IPS-NIHi11 (cell line): ENCODE measurements around the gene FAM219A.

Source experiments
- DNase-seq: peaks from one replicate; pipeline ENCODE4 v3.0.0; 2012; ENCODE audit warnings: mixed read lengths, low spot score

The FAM219A gene, protein sequence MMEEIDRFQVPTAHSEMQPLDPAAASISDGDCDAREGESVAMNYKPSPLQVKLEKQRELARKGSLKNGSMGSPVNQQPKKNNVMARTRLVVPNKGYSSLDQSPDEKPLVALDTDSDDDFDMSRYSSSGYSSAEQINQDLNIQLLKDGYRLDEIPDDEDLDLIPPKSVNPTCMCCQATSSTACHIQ

DNA sequence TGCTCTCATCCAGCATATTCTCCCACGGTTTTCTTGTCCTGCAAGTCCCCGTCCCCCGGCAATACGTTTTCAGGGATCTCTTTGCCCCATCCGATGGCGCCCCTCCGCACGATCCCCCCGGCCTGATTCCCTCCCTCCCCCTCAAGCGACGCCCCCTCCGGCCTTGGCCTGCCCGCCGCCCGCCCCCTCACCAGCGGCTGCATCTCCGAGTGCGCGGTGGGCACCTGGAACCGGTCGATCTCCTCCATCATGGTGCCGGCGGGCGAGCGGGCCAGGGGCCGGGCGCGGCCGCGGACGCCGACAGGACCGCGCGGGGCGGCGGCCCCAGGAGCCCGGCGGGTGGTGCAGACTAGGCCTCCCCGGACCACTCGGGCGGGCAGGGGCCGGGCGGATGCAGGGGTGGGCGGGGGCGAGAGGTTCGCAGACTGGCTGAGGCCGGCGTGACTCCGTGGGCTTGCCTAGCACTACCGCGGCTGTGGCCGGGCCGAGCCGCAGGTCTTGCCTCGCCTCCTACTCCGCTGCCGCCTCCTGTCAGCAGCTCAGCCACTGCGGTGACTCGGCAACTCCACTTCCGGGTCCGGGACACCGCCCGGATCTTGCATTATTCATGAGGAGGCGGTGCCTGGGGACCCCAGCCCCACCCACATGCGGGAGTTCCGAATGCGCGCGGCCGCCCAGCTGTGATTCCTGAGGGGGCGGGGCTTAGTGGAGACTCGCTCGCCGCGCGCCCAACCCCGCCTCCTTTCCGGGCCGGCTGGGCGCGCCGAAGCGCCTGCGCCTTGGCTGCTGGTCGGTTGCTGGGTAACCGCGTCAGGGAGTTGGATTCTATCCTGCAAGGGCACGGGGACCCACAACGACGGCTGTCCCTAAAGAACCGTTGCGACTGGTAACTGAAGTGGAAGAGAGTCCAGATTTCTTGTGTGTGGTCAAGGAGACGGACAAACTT, at the start of gene FAM219A, which contains the start of gene DNAI1:
Gene FAM219A, minus strand, starts transcription at position 558 of the 946 bp plus-strand sequence. Its CDS starts 307 bp downstream, at position 251.
Gene DNAI1, plus strand, starts transcription at position 793 of the 946 bp plus-strand sequence. CDS start 201 bp downstream, outside the sequence.
- peak; percentile 99 for DNase-seq

DNA sequence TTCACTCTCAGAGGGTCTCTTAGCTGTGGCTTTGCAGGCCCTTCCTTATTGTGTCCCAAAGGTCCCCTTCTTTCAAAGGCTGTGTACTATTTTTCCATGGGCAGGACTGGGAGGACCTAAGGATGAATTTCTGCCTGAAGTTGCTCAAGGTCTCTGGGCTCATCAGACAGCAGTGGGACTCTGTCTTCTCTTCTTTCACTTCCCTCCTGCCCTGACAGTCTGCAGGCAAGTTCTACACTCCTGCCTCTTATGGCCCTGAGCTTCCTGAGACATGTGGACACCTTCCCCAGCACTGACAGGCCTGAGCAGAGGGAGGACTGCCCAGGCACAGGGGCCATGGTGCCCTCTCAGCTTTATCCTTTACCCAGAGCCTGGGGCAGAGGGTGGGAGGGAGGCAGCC, 49.6 kb upstream of the FAM219A start:
- no peak for DNase-seq

DNA sequence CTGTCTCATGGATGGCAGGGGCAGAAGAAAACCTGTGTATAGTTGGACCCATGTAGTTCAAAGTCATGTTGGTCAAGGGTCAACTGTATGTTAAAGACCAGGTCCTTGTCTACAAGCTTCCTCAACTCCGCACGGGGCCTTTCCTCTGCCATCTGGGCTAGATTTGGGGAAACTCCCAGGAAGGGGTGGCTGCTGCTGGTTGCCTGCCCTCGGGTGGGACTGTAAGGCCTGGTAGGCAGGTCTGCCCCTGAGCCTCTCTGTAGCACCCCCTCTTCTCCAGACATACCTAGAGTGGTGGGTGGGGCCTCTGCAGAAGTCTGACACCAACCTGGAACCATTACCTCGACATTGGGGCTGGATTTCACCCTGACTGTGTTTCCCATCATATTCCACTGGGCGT, 49.2 kb upstream of the FAM219A start:
- no peak for DNase-seq

DNA sequence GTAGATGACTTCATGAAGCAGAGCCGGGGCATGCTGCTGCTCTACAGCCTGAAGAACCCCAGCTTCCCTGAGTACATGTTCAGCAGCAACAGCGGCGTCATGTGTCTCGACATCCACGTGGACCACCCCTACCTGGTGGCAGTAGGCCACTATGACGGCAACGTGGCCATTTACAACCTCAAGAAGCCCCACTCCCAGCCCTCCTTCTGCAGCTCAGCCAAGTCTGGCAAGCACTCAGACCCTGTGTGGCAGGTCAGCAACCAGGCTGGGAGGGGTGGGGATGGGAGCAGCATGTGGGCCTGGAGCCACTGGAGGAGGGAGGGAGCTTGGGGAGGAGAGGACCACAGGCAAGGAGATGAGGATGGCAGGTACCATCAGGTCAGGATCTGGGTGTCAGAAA, 48.3 kb upstream of the FAM219A start:
- DNase-seq, result no peak

DNA sequence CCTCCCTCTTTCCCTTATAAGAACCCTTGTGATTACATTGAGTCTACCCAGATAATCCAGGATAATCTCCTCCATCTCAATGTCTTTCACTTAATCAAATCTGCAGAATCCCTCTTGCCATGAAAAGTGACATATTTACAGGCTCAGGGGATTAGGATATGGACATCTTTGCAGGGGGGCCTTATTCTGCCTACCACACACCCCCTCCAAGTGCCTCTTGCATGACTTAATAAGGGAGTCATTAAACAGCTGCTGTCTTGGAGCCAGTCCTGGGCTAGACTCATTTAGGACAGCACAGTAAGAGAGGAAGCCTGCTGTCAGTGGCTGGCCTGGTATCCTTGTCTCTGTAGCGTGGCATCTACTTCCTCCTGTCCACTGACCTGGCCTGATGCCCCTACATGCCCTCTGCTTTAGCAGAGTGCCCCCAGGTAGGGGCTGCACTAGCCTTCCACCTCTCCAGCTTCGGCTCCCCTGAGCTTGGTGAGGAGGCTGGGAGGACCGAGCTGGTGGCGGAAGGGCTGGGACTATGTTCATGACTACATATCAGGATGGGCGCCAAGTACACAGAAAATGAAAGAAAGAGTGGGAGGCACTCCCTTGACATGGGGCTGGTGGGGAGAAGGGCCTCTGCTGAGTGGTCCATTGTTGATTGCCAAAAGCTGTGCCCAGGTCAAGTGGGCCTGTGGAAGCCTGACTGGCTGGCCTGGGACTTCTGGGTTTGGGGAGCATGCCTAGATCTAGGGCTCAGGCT, 47.2 kb upstream of the FAM219A start:
- DNase-seq, result no peak

DNA sequence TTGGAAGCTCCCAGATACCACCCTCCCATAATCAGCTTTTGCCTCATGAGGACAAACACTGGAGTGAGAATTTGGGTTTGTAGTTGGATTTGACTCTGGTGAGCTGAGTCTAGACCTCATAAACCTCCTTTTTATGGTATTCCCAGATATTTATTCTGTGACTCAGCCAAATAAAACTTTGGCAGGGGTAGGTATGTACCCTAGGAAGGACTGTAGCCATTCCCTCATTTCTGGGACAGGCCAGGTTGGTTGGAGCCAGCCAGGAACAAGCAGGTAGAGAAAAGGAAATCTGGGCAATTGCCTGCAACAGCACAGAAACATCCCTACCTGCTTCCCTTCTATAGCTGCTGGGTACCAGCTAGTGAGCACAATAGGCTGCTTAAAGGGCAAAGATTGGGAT, 45.0 kb upstream of the FAM219A start:
- no peak for DNase-seq

DNA sequence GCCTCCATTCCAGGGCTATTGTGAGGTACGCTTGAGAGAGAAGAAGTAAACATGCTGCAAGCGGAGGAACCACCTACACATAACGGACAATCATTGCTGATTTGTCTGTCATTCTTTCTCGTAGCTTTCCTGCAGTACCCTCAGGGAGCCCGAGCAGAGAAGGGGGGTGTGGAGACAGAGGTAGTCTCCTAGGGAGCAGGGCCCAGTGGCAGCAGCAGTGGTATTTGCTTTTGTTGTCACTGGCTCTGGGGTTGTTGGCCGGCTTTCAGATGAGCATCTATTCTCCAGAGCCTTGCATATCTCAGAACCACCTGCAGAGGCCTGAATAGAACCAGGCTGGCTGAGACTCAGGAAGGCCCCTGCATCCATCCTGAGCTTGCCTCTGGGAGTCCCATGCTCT, 44.5 kb upstream of the FAM219A start:
- DNase-seq, result no peak

DNA sequence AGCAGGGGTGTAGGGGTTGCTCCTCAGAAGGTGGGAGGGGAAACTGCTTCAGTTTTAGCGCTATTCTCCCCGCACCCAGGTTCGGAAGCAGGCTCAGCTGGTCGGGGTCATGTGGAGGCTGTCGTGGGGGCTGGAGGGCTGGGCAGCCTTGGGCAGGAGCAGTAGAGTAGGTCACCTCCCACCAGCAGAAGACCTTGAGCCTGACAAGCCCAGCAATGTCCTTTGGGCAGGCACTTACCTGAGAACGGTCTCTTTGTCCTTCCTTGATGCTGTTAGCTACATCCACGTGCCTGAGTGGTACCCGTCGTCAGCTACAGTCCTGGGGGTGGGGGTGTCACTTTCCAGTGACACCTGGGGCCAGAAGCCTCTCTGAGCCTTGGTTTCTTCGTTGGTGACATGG, 44.1 kb upstream of the FAM219A start:
- no peak for DNase-seq

DNA sequence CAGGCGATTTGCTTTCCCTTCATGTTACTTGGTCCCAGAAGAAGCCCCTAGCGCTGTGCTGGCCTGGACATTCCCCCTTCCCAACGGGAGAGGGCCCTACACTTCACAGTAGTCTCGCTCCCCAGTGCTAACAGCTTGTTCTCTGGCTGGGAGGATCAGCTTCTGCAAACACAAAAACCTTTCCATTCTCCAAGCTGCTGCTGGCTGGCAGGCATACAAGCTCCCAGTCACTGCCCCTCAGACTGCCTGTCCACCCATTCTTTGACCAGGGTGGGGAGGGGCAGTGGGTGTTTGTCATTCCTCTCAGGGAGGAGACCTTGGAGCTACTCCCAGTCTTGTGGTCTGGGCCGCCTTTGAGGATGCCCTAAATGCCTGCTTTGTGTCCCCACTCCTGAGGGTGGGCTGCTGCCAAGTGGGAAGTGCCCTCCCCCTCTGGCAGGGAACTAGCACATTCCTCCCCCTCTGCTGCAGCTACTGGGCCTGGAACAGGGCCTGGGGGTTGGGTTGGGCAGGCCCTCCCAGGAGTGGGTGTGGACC, 43.6 kb upstream of the FAM219A start:
- DNase-seq, result peak; percentile 56

DNA sequence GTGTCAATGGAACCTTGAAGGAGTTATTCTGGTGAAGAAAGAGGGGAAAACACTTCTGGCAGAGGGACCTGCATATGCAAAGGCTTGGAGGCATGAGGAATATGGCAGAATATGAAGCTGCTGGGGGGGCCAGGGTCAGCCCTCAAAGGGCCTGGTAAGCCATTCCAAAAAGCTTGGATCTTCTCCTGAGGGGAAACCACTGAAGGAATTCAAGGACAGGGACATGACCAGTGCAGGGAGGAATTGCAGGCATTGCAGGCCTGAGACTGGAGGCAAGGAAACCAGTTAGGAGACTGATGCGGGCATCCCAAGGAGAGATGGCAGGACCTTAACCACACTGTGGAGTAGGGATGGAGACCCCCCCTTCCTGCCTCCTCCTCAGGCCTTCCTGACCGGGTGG, 43.0 kb upstream of the FAM219A start:
- DNase-seq, result no peak

DNA sequence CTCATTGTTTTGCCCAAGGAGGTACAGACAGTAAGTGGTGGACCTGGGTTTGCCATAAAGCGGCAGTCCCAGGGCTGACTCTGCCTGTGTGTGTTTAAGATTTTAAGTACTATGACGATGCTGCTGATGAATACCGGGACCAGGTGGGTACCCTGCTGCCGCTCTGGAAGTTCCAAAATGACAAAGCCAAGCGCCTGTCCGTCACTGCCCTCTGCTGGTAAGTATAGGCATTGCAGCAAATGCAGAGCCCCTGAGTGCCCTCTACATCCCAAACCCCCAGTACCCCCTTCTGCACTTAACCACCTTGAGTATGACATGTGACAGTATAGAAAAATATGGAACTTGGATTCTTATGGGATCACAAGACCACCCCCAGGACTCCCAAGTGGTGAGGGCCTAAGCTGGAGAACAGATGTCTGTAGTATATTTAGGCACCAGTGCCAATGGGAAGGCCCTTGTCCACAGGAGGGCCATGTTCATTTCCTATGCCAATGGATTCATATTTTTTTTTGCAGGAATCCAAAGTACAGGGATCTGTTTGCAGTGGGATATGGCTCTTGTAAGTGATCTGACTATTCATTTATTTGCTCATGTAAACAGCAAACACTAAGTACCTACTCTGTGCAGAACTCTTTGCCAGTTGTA, 42.4 kb upstream of the FAM219A start:
- DNase-seq, result peak; percentile 88

DNA sequence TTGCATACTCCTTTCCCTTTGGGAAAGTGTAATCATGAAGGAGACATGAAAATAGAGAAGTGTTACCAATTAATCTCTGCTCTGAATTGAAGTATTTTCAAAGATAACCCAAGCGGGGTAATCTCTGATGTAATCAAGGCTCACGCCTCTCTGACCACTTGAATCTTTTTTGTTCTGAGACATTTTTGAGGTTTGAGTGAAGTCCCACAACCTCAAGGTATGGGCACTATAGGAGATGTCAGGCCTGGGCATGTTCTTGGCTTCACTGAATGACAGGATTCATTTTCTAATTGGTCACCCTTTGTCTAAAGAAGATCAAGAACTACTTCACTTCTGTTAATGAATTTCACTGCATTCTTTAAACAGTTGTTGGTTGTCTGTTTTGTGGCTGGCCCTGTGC, 40.7 kb upstream of the FAM219A start:
- DNase-seq, result no peak

DNA sequence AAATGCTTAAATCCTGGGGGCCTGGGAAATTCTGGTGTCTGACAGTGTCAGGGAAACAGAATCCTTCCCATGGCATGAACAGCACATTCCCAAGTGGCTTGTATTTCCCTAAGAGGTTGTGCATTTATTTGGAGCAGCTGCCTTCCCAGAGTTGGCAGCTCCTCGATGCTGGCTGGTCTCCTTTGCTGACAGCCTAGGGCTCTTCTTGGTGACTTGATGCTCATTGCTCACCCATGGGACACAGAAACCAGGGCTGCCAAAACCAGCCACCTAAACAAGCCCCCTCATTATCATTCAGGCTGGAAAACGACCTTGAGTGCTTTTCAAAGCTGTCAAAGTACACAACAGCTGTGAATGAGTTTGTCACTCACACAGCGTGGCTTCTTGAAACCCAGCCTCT, 40.2 kb upstream of the FAM219A start:
- no peak for DNase-seq

DNA sequence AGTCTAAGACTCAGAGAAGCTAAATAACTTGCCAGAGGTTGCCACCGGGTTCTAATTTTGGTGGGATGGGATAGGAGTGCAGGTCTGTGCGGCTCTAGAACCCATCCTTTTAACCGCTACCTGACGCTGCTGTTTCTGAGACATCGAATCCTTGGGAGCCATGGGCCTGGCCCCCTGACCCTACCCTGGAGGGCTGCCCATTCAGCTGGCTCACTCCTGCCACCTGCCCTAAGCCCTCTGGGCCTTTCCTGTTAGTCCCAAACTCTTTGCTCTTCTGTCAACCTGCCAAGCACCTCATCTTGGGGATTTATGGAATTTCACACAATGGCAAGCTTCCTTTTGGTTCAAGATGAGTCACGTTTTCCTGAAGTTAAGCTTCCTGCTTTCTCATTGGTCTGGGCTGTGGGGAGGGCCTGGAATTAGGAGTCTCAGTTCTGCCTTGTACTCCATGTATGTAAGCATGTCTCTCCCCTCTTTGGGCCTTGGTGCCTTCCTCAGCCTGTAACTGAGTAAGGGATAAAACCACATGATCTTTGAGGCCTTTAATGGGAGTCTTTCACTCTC, 37.9 kb upstream of the FAM219A start:
- no peak for DNase-seq

DNA sequence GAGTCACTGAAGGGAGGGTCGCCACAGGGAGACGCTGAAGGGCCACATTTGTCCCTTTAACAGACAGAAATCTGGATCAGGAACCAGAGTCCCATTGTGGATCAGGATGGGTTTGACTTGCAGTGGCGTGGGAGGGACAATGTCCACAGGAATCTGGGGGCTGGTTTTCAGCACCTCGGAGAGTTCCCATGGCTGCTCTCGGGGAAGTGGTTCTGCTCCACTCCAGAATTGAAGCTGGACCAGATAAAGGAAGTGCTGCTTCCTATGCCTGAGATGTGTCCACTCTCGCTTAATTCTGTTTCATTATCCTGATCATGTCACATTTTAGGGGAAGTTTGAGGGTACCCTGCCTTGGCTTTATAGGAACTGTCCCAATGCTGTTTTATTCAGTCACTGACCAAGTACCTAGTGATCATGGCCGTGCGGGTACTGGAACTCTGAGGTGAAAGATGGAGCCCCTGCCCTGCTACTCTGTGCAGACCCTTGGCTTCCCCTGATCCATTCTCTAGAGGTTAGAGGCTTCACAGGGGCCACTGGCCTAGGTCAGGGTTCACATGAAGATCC, 35.7 kb upstream of the FAM219A start:
- peak; percentile 84 for DNase-seq

DNA sequence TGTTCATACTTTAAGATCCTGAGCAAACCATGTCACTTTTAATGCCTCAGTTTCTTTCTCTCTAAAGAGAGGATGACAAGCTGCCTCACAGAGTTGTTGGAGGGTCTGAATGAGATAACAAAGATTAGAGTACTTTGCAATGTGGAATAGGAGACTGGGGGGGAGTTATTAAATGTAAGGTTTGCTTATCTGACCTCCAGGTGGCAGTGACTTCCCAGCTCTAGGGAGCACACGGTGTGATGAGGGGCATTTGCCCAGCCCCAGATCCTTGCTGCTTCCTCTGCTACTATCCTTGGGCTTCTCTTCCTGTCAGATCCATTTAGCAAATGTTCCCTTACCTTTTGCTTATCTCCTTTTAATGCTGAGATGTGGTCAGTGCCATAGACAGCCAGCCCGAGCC, 33.7 kb upstream of the FAM219A start:
- DNase-seq, result peak; percentile 56

DNA sequence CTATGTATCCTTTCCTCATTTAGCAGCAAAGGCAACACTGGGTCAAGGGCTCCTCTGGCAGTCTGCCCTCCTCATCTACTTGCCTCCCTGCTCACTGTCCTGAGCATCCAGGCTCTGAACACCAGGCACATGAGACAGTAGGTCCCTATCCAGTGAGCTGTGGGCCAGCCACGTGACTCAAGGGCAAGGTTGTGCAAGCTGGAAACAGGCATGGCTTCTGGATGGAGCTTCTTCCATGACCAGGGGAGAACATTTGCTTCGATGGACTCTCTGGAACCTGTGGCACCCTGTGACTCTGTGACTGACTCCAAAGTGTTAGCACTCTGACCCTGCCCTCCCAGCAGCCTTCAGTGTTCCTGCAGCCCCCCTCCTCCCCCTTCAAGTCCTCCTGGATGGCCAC, 33.2 kb upstream of the FAM219A start:
- DNase-seq, result no peak

DNA sequence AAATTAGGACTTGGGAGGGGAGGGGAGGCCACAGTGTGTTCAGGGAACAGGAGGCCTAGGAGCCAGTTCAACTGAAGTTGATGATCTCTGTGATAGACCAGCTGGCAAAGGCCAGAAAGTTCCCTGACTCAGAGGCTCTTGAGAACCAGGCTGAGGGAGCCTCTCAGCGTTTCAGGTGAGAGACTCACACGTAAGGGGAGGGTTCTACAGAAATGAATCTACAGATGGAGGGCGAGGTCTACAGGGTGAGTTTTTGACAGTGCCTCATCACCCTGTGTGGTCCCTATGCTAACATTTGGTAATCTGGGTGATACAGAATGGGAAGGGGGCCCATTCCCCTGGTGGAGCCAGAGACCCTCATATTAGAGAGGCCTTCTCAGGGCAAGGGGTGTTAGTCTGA, 32.4 kb upstream of the FAM219A start:
- no peak for DNase-seq

DNA sequence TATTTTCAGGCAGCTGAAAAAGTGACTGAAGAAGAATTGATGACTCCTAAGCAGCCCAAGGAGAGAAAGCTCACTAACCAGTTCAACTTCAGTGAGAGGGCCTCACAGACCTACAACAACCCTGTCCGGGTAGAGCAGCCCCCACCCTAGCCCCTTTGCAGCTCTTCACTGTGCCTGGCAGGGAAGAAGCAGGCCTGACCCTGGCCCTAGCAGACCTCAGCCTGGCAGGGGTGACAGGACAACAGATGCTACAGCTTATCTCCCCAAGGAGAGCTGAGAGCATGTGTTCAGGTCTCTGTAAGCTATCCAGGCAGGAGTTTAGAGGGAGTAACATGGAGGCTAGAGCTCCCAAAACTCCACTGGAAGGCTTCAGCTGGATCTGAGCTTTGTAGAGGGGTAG, 32.0 kb upstream of the FAM219A start:
- DNase-seq, result no peak

DNA sequence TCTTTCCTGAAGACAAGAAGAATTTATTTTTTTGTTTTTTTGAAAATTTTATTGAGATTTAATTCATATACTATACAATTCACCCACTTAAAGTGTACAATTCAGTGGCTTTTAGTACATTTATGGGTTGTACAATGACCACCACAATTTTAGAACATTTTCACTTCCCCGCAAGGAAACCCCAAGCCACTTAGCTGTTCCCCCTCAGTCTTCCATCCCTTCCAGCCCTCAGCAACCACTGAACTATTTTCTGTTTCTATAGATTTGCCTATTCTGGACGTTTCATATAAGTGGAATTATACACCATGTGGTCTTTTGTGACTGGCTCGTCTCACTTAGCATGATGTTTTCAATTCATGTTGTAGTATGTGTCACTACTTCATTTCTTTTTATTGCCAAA, 28.2 kb upstream of the FAM219A start:
- no peak for DNase-seq

DNA sequence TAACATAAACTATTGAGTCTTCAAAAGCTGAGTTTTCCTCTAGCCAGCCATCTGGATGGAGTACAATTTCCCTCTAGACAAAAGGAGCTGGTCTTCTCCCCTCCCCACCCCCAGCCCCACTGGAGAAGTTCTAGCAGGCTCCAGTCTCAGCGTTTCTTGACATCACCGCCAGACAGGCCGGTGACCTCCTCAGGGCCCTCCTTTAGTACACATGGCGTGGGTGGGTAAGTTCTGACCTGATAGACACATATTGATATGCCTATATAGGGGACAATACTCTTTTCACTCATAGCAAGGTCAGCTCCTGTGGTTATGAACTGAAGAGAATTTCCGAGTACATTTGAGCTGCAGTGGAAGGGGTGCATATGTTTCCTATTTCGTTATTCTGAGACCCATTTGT, 27.5 kb upstream of the FAM219A start:
- DNase-seq, result no peak
